GM18951 (cell line): Measurements from ENCODE around the gene ZGLP1.
A peak's percentile ranks its signal among the peaks of the same experiment; 100 is the strongest.

Source experiments
- POLR2A ChIP-seq: IDR thresholded peaks from 4 replicates; pipeline ENCODE4 v1.6.1; 2011; ENCODE audit warnings: mild to moderate bottlenecking; ENCODE audit not compliant: insufficient read length, insufficient read depth; ENCODE audit errors: extremely low read depth
- in situ Hi-C: fragments of 300-500 bp; cut with MboI; formaldehyde crosslinking; loops from one replicate; pipeline ENCODE4 v1.12.0; 2022; ENCODE audit warnings: low sequenced_read_pairs, mixed read lengths, inconsistent platforms; ENCODE audit not compliant: unreplicated experiment

The ZGLP1 gene

GRCh38 chr19:10334588-10335351, 25.2 kb upstream of the ZGLP1 start:
- in situ Hi-C loops: no loop called here

GRCh38 chr19:10333758-10334587, 24.4 kb upstream of the ZGLP1 start:
- TF ChIP-seq POLR2A: no peak
- in situ Hi-C loops: no loop called here

More at GRCh38 chr19:10334588-10335351, 25.2 kb upstream of the ZGLP1 start:
- TF ChIP-seq POLR2A: no peak

GRCh38 chr19:10332965-10333757, 23.5 kb upstream of the ZGLP1 start, which contains the start of gene RAVER1:
RAVER1 (minus strand) TSS chr19:10333529; CDS start chr19:10333507, 22 bp downstream.
- in situ Hi-C loops: no loop called here

GRCh38 chr19:10332158-10332964, 22.7 kb upstream of the ZGLP1 start:
- in situ Hi-C loops: no loop called here
- no peak for TF ChIP-seq POLR2A

More at GRCh38 chr19:10332965-10333757, 23.5 kb upstream of the ZGLP1 start, which contains the start of gene RAVER1:
- peak; percentile 96 for TF ChIP-seq POLR2A

- TF ChIP-seq POLR2A: no peak
Measured at GRCh38 chr19:10329555-10329954, 19.9 kb upstream of the ZGLP1 start.

GRCh38 chr19:10328558-10329429, 19.2 kb upstream of the ZGLP1 start:
- TF ChIP-seq POLR2A: no peak
- in situ Hi-C loops: no loop called here

More at GRCh38 chr19:10329555-10329954, 19.9 kb upstream of the ZGLP1 start:
- in situ Hi-C loops: no loop called here

GRCh38 chr19:10327793-10328192, 18.2 kb upstream of the ZGLP1 start:
- in situ Hi-C loops: no loop called here
- TF ChIP-seq POLR2A: no peak

- in situ Hi-C loops: no loop called here
- TF ChIP-seq POLR2A: no peak
Measured at GRCh38 chr19:10325732-10326131, 16.1 kb upstream of the ZGLP1 start.

- in situ Hi-C loops: no loop called here
- peak; percentile 3 for TF ChIP-seq POLR2A
Measured at GRCh38 chr19:10321874-10322835, 12.5 kb upstream of the ZGLP1 start.

GRCh38 chr19:10321417-10321797, 11.8 kb upstream of the ZGLP1 start:
- TF ChIP-seq POLR2A: peak; percentile 4
- in situ Hi-C loops: no loop called here
